Kasumi-1 (cell line): ENCODE measurements around the gene MAGEA2B.
"Not testable (repeated sequence)": the region's sequence is repeated elsewhere in the genome, so short reads cannot be mapped to it uniquely, and the experiment has no call there.

Experiments used
- DNase-seq, 2 experiments: peaks; one replicate each; lab custom pipeline; 2025; lab: John Stamatoyannopoulos, UW

Gene MAGEA2B, protein sequence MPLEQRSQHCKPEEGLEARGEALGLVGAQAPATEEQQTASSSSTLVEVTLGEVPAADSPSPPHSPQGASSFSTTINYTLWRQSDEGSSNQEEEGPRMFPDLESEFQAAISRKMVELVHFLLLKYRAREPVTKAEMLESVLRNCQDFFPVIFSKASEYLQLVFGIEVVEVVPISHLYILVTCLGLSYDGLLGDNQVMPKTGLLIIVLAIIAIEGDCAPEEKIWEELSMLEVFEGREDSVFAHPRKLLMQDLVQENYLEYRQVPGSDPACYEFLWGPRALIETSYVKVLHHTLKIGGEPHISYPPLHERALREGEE

DNA sequence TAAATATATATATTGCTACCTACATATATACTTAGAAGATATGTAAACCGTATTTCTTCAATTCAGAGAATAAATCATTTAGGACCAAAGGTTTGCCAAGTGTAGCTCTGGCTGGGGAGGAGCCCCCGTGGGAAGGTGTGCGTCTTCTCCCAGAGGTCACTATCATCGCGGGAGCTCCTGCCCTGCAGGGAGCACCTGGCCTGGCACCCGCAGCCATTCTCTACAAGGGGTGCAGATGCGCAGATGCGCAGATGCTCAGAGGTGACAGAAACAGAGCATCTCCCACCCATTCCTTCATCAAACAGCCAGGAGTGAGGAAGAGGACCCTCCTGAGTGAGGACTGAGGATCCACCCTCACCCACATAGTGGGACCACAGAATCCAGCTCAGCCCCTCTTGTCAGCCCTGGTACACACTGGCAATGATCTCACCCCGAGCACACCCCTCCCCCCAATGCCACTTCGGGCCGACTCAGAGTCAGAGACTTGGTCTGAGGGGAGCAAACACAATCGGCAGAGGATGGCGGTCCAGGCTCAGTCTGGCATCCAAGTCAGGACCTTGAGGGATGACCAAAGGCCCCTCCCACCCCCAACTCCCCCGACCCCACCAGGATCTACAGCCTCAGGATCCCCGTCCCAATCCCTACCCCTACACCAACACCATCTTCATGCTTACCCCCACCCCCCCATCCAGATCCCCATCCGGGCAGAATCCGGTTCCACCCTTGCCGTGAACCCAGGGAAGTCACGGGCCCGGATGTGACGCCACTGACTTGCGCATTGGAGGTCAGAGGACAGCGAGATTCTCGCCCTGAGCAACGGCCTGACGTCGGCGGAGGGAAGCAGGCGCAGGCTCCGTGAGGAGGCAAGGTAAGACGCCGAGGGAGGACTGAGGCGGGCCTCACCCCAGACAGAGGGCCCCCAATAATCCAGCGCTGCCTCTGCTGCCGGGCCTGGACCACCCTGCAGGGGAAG is at the start of gene MAGEA2B:
Gene MAGEA2B, plus strand, starts transcription at position 814 of the 973 bp plus-strand sequence. CDS start 2,479 bp downstream, outside the sequence.
- not testable (repeated sequence) for DNase-seq

DNA sequence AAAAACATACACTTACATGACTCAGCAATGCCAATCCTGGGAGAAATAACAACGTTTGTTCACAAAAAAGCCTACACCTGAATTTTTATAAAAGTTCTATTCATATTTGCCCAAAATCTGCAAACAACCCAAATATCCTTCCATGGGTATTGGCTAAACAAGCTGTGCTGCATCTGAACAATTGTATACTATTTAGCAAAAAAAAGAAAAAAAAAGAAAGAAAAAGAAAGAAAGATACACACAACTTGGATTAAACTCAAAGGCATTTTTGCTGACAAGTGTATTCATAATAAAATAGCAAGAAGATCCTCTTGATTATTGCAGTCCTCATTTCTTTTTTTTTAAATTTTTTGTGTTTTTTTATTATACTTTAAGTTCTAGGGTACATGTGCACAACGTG is 40.3 kb upstream of the MAGEA2B start:
- no peak for DNase-seq

DNA sequence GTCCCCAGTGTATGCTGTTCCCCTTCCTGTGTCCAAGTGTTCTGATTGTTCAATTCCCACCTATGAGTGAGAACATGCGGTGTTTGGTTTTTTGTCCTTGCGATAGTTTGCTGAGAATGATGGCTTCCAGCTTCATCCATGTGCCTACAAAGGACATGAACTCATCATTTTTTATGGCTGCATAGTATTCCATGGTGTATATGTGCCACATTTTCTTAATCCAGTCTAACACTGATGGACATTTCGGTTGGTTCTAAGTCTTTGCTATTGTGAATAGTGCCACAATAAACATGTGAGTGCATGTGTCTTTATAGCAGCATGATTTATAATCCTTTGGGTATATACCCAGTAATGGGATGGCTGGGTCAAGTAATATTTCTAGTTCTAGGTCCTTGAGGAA is 39.8 kb upstream of the MAGEA2B start:
- not testable (repeated sequence) for DNase-seq

DNA sequence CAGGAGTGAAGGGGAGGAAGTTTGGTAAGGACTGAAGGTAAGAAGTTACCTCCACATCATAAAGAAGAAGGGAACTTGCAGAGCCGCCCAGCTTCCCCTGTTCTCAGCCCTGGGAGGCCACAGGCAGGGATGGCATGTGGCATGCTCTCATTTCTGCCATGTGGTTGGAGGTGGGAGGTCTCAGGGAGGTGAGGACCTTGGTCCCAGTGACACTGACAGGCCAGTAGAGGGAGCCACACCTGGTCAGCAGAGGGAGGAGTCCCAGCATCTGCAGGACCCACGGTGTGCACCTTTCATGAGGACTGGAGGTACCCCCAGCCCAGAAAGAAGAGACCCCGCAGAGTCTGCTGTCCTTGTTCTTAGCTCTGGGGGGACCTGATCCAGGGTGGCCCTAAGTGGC is 33.4 kb upstream of the MAGEA2B start:
- DNase-seq, result not testable (repeated sequence)

DNA sequence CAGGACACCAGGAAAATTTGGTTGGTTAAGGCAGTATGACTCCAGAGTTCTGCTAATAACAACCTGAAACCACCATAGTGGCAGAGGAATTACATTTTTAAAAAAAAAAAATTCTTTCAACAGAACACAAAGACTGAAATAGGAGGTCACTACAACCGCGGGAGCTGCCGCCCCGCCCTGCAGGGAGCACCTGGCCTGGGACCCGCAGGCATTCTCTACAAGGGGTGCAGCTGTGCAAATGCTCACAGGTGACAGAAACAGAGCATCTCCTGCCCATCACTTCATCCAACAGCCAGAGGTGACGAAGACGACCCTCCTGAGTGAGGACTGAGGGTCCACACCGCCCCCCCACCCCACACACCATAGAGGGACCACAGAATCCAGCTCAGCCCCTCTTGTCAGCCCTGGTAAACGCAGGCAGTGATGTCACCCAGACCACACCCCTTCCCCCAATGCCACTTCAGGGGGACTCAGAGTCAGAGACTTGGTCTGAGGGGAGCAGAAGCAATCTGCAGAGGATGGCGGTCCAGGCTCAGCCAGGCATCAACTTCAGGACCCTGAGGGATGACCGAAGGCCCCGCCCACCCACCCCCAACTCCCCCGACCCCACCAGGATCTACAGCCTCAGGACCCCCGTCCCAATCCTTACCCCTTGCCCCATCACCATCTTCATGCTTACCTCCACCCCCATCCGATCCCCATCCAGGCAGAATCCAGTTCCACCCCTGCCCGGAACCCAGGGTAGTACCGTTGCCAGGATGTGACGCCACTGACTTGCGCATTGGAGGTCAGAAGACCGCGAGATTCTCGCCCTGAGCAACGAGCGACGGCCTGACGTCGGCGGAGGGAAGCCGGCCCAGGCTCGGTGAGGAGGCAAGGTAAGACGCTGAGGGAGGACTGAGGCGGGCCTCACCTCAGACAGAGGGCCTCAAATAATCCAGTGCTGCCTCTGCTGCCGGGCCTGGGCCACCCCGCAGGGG is 16.2 kb upstream of the MAGEA2B start, which contains the start of gene MAGEA3:
Gene MAGEA3, plus strand, starts transcription at position 843 of the 980 bp plus-strand sequence. CDS start 2,039 bp downstream, outside the sequence.
- not testable (repeated sequence) for DNase-seq

DNA sequence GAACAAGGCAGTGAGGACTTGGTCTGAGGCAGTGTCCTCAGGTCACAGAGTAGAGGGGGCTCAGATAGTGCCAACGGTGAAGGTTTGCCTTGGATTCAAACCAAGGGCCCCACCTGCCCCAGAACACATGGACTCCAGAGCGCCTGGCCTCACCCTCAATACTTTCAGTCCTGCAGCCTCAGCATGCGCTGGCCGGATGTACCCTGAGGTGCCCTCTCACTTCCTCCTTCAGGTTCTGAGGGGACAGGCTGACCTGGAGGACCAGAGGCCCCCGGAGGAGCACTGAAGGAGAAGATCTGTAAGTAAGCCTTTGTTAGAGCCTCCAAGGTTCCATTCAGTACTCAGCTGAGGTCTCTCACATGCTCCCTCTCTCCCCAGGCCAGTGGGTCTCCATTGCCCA is 14.0 kb upstream of the MAGEA2B start:
- DNase-seq, result not testable (repeated sequence)

DNA sequence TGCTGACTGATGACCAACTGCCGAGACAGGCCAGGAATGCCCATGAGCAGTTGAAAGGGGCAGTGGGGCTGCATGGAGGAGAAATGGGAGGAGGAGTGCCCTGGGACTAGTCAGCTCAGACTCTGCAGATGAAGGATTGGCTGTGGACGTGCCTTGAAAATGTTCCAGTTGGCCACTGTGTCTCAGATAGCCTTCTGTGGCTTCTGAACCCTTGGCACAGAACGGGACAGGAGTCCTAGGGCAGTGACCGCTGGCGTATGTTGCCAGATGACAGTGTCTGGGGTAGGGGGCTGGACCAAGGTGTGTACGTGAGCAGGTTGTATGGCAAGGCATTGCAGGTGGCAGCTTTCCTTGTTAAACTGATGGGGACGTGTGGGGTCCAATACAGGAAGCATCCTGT is 7.9 kb upstream of the MAGEA2B start:
- not testable (repeated sequence) for DNase-seq

DNA sequence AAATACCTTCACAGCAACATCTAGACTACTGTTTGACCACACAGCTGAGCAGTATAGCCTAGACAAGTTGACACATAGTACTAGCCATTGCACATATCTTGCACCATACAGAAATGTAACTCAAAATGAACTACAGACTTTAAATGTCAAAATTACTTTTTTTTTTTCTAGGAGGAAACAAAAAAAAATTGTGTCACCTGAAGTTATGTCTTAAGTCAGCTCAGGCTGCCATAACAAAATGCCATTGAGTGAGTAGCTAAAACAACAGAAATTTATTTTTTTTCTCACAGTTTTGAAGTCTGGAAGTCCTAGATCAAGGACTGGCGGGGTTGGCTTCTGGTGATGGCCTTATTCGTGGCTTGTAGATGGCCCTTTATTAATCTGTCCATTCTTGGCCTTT is 5.3 kb upstream of the MAGEA2B start, which contains the start of gene CSAG2:
Gene CSAG2, minus strand, starts transcription at position 101 of the 400 bp plus-strand sequence. CDS start 161 bp downstream, outside the sequence.
- DNase-seq, result not testable (repeated sequence)

DNA sequence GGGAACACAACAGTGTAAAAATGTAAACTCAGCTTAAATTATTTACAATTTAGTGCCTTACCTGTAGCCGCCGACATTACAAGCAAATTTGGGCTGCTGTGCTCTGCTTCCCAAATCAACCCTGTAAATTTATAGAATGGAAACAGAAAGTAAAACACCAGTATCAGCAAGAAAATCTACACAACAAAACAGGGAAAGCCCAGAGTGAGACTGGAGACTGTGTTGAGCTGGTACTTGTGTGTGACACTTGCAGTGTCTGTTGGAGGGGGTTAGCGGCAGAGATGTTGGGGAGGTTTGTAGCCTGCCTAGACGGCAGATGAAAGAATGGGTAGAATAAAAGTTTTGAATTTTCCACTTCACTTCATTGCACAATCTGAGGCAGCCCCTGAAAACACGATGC is 1.2 kb upstream of the MAGEA2B start:
- not testable (repeated sequence) for DNase-seq

DNA sequence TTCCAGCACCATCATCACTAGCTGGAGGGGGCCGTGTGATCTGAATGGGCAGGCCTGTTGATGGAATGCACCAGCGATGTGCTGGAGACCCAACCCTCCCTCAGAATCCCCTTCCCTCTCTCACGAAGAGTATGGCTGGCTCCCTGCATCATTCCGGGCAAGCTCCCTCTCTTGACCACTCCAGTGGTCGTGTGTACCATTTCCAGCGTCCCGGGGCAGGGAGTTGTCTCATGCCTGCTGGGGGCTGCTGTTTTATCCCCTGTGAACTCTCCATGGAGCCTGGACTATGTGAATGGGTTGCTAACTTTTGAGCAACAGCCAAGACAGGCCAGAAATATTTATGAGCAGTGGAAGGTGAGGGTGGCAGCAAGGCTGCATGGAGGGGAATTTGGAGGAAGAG is 11.0 kb downstream of the MAGEA2B start:
- DNase-seq, result no peak

DNA sequence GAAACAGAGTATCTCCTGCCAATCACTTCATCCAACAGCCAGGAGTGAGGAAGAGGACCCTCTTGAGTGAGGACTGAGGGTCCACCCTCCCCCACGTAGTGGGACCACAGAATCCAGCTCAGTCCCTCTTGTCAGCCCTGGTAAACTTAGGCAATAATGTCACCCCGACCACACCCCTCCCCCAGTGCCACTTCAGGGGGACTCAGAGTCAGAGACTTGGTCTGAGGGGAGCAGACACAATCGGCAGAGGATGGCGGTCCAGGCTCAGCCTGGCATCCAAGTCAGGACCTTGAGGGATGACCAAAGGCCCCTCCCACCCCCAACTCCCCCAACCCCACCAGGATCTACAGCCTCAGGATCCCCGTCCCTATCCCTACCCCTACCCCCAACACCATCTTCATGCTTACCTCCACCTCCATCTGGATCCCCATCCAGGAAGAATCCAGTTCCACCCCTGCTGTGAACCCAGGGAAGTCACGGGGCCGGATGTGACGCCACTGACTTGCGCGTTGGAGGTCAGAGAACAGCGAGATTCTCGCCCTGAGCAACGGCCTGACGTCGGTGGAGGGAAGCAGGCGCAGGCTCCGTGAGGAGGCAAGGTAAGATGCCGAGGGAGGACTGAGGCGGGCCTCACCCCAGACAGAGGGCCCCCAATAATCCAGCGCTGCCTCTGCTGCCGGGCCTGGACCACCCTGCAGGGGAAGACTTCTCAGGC is 19.0 kb downstream of the MAGEA2B start, which contains the start of the genes CSAG1 and MAGEA12:
Gene CSAG1, minus strand, starts transcription at position 461 of the 715 bp plus-strand sequence. CDS start 1,261 bp downstream, outside the sequence.
Gene MAGEA12, plus strand, starts transcription at position 497 of the 715 bp plus-strand sequence. CDS start 2,405 bp downstream, outside the sequence.
- DNase-seq, result no peak

DNA sequence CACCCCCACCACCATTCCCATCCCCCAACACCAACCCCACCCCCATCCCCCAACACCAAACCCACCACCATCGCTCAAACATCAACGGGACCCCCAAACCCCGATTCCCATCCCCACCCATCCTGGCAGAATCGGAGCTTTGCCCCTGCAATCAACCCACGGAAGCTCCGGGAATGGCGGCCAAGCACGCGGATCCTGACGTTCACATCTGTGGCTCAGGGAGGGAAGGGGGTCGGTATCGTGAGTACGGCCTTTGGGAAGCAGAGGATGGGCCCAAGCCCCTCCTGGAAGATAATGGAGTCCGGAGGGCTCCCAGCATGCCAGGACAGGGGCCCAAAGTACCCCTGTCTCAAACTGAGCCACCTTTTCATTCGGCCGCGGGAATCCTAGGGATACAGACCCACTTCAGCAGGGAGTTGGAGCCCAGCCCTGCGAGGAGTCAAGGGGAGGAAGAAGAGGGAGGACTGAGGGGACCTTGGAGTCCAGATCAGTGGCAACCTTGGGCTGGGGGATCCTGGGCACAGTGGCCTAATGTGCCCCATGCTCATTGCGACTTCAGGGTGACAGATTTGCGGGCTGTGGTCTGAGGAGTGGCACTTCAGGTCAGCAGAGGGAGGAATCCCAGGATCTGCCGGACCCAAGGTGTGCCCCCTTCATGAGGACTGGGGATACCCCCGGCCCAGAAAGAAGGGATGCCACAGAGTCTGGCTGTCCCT is 19.9 kb downstream of the MAGEA2B start:
- DNase-seq, result not testable (repeated sequence)

DNA sequence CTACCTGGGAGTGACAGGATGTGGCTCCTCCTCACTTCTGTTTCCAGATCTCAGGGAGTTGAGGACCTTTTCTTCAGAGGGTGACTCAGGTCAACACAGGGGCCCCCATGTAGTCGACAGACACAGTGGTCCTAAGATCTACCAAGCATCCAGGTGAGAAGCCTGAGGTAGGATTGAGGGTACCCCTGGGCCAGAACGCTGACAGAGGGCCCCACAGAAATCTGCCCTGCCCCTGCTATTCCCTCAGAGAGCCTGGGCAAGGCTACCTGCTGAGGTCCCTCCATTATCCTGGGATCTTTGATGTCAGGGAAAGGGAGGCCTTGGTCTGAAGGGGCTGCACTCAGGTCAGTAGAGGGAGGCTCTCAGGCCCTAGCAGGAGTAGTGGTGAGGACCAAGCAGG is 20.7 kb downstream of the MAGEA2B start:
- DNase-seq, result no peak

DNA sequence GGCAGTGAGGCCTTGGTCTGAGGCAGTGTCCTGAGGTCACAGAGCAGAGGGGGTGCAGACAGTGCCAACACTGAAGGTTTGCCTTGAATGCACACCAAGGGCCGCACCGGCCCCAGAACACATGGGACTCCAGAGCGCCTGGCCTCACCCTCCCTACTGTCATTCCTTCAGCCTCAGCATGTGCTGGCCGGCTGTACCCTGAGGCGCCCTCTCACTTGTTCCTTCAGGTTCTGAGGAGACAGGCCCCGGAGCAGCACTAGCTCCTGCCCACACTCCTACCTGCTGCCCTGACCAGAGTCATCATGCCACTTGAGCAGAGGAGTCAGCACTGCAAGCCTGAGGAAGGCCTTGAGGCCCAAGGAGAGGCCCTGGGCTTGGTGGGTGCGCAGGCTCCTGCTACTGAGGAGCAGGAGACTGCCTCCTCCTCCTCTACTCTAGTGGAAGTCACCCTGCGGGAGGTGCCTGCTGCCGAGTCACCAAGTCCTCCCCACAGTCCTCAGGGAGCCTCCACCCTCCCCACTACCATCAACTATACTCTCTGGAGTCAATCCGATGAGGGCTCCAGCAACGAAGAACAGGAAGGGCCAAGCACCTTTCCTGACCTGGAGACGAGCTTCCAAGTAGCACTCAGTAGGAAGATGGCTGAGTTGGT is 21.6 kb downstream of the MAGEA2B start:
- no peak for DNase-seq

DNA sequence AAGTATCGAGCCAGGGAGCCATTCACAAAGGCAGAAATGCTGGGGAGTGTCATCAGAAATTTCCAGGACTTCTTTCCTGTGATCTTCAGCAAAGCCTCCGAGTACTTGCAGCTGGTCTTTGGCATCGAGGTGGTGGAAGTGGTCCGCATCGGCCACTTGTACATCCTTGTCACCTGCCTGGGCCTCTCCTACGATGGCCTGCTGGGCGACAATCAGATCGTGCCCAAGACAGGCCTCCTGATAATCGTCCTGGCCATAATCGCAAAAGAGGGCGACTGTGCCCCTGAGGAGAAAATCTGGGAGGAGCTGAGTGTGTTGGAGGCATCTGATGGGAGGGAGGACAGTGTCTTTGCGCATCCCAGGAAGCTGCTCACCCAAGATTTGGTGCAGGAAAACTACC is 22.1 kb downstream of the MAGEA2B start:
- DNase-seq, result not testable (repeated sequence)

DNA sequence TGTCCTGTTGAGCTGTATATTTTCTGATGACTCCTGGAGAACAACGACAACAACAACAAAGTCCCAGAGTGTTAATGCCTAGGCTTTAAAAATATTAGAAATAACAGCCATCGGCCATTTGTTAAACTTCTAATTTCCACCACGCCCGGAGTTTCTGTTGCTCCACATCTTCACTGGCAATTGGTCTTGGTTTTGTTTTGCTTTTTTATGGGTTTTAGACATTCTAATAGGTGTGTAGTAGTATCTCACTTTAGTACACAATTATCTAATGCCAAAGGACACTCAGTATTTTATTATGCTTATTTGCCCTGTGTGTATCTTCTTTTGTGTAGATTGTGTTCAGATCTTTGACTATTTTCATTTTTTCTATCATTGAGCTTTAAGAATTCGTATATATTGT is 24.1 kb downstream of the MAGEA2B start:
- DNase-seq, result no peak

DNA sequence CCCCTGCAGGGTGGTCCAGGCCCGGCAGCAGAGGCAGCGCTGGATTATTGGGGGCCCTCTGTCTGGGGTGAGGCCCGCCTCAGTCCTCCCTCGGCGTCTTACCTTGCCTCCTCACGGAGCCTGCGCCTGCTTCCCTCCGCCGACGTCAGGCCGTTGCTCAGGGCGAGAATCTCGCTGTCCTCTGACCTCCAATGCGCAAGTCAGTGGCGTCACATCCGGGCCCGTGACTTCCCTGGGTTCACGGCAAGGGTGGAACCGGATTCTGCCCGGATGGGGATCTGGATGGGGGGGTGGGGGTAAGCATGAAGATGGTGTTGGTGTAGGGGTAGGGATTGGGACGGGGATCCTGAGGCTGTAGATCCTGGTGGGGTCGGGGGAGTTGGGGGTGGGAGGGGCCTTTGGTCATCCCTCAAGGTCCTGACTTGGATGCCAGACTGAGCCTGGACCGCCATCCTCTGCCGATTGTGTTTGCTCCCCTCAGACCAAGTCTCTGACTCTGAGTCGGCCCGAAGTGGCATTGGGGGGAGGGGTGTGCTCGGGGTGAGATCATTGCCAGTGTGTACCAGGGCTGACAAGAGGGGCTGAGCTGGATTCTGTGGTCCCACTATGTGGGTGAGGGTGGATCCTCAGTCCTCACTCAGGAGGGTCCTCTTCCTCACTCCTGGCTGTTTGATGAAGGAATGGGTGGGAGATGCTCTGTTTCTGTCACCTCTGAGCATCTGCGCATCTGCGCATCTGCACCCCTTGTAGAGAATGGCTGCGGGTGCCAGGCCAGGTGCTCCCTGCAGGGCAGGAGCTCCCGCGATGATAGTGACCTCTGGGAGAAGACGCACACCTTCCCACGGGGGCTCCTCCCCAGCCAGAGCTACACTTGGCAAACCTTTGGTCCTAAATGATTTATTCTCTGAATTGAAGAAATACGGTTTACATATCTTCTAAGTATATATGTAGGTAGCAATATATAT is 39.5 kb downstream of the MAGEA2B start, which contains the start of gene MAGEA2:
Gene MAGEA2, minus strand, starts transcription at position 157 of the 965 bp plus-strand sequence. CDS start 2,479 bp downstream, outside the sequence.
- DNase-seq, result not testable (repeated sequence)

DNA sequence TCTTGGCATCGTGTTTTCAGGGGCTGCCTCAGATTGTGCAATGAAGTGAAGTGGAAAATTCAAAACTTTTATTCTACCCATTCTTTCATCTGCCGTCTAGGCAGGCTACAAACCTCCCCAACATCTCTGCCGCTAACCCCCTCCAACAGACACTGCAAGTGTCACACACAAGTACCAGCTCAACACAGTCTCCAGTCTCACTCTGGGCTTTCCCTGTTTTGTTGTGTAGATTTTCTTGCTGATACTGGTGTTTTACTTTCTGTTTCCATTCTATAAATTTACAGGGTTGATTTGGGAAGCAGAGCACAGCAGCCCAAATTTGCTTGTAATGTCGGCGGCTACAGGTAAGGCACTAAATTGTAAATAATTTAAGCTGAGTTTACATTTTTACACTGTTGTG is 40.4 kb downstream of the MAGEA2B start:
- not testable (repeated sequence) for DNase-seq
